ENCODE measurements around the gene RBM17.
"Not testable (repeated sequence)": the region's sequence is repeated elsewhere in the genome, so short reads cannot be mapped to it uniquely, and the experiment has no call there.

RBM17 gene

GRCh38 chr10:6100370-6100769, 11.5 kb downstream of the RBM17 start:
- DNase-seq (ENCODE audit: insufficient read length, low spot score) (no peak), FAIRE-seq (no peak)
- TF ChIP-seq POU2F2 (IDR thresholded peaks at IDR 0.05; ENCODE audit: low read depth, low read length): no peak

- DNase-seq (ENCODE audit: insufficient read length, low spot score) (no peak), FAIRE-seq (peak; percentile 72)
Observed at GRCh38 chr10:6101181-6101580, 12.3 kb downstream of the RBM17 start.

GRCh38 chr10:6102128-6102527, 13.3 kb downstream of the RBM17 start:
- FAIRE-seq (peak; percentile 35), DNase-seq (ENCODE audit: insufficient read length, low spot score) (no peak)
- TF ChIP-seq SPI1 (IDR thresholded peaks at IDR 0.05; ENCODE audit: low read depth, low read length): no peak
- no peak for TF ChIP-seq POLR2A (IDR thresholded peaks at IDR 0.05; ENCODE audit: low read depth, low read length)
- TF ChIP-seq POU2F2 (IDR thresholded peaks at IDR 0.05; ENCODE audit: low read depth, low read length): no peak
- no peak for TF ChIP-seq TAF1 (IDR thresholded peaks at IDR 0.05; ENCODE audit: low read depth, low read length)

More at GRCh38 chr10:6101181-6101580, 12.3 kb downstream of the RBM17 start:
- TF ChIP-seq SPI1 (IDR thresholded peaks at IDR 0.05; ENCODE audit: low read depth, low read length) (no peak), POLR2AphosphoS5 (IDR thresholded peaks at IDR 0.05; ENCODE audit: low read depth, low read length) (no peak), TAF1 (IDR thresholded peaks at IDR 0.05; ENCODE audit: low read depth, low read length) (no peak), POU2F2 (IDR thresholded peaks at IDR 0.05; ENCODE audit: low read depth, low read length) (peak; percentile 75), PAX5 (IDR thresholded peaks at IDR 0.05; ENCODE audit: insufficient read depth, low read length, severe bottlenecking) (no peak), POLR2A (IDR thresholded peaks at IDR 0.05; ENCODE audit: low read depth, low read length) (peak; percentile 32; the same call in 1 of the 2 replicates)

- DNase-seq (ENCODE audit: insufficient read length, low spot score): no peak
- TF ChIP-seq POLR2A (IDR thresholded peaks at IDR 0.05; ENCODE audit: low read depth, low read length) (no peak), POU2F2 (IDR thresholded peaks at IDR 0.05; ENCODE audit: low read depth, low read length) (no peak), TAF1 (IDR thresholded peaks at IDR 0.05; ENCODE audit: low read depth, low read length) (no peak), POLR2AphosphoS5 (IDR thresholded peaks at IDR 0.05; ENCODE audit: low read depth, low read length) (no peak), SPI1 (IDR thresholded peaks at IDR 0.05; ENCODE audit: low read depth, low read length) (no peak), PAX5 (IDR thresholded peaks at IDR 0.05; ENCODE audit: insufficient read depth, low read length, severe bottlenecking) (no peak)
- peak; percentile 52 for FAIRE-seq
Observed at GRCh38 chr10:6103591-6103990, 14.8 kb downstream of the RBM17 start.

- not testable (repeated sequence) for FAIRE-seq; DNase-seq (ENCODE audit: insufficient read length, low spot score)
Observed at GRCh38 chr10:6107616-6108015, 18.8 kb downstream of the RBM17 start.

GRCh38 chr10:6108072-6108471, 19.2 kb downstream of the RBM17 start:
- TF ChIP-seq POU2F2 (IDR thresholded peaks at IDR 0.05; ENCODE audit: low read depth, low read length): no peak
- no peak for TF ChIP-seq PAX5 (IDR thresholded peaks at IDR 0.05; ENCODE audit: insufficient read depth, low read length, severe bottlenecking)
- TF ChIP-seq SPI1 (IDR thresholded peaks at IDR 0.05; ENCODE audit: low read depth, low read length): no peak
- no peak for TF ChIP-seq POLR2AphosphoS5 (IDR thresholded peaks at IDR 0.05; ENCODE audit: low read depth, low read length)
- no peak for TF ChIP-seq POLR2A (IDR thresholded peaks at IDR 0.05; ENCODE audit: low read depth, low read length)
- TF ChIP-seq TAF1 (IDR thresholded peaks at IDR 0.05; ENCODE audit: low read depth, low read length): no peak
- FAIRE-seq: no peak
- no peak for DNase-seq (ENCODE audit: insufficient read length, low spot score)

GRCh38 chr10:6108631-6109443, 20.0 kb downstream of the RBM17 start:
- TF ChIP-seq POU2F2 (IDR thresholded peaks at IDR 0.05; ENCODE audit: low read depth, low read length): no peak
- TF ChIP-seq POLR2AphosphoS5 (IDR thresholded peaks at IDR 0.05; ENCODE audit: low read depth, low read length): no peak
- no peak for TF ChIP-seq TAF1 (IDR thresholded peaks at IDR 0.05; ENCODE audit: low read depth, low read length)
- TF ChIP-seq PAX5 (IDR thresholded peaks at IDR 0.05; ENCODE audit: insufficient read depth, low read length, severe bottlenecking): no peak
- no peak for TF ChIP-seq SPI1 (IDR thresholded peaks at IDR 0.05; ENCODE audit: low read depth, low read length)
- no peak for TF ChIP-seq POLR2A (IDR thresholded peaks at IDR 0.05; ENCODE audit: low read depth, low read length)
- DNase-seq (ENCODE audit: insufficient read length, low spot score) (no peak), FAIRE-seq (peak; percentile 90)

GRCh38 chr10:6109444-6109775, 20.6 kb downstream of the RBM17 start:
- TF ChIP-seq SPI1 (IDR thresholded peaks at IDR 0.05; ENCODE audit: low read depth, low read length): no peak
- TF ChIP-seq POU2F2 (IDR thresholded peaks at IDR 0.05; ENCODE audit: low read depth, low read length): no peak
- no peak for TF ChIP-seq TAF1 (IDR thresholded peaks at IDR 0.05; ENCODE audit: low read depth, low read length)
- no peak for TF ChIP-seq PAX5 (IDR thresholded peaks at IDR 0.05; ENCODE audit: insufficient read depth, low read length, severe bottlenecking)
- no peak for TF ChIP-seq POLR2A (IDR thresholded peaks at IDR 0.05; ENCODE audit: low read depth, low read length)
- TF ChIP-seq POLR2AphosphoS5 (IDR thresholded peaks at IDR 0.05; ENCODE audit: low read depth, low read length): no peak
- no peak for FAIRE-seq
- DNase-seq (ENCODE audit: insufficient read length, low spot score): no peak

GRCh38 chr10:6110136-6110535, 21.3 kb downstream of the RBM17 start:
- DNase-seq (ENCODE audit: insufficient read length, low spot score): no peak
- TF ChIP-seq POLR2AphosphoS5 (IDR thresholded peaks at IDR 0.05; ENCODE audit: low read depth, low read length) (no peak), POLR2A (IDR thresholded peaks at IDR 0.05; ENCODE audit: low read depth, low read length) (no peak), POU2F2 (IDR thresholded peaks at IDR 0.05; ENCODE audit: low read depth, low read length) (no peak), SPI1 (IDR thresholded peaks at IDR 0.05; ENCODE audit: low read depth, low read length) (no peak), TAF1 (IDR thresholded peaks at IDR 0.05; ENCODE audit: low read depth, low read length) (no peak), PAX5 (IDR thresholded peaks at IDR 0.05; ENCODE audit: insufficient read depth, low read length, severe bottlenecking) (no peak)
- FAIRE-seq: no peak

GRCh38 chr10:6112893-6113292, 24.1 kb downstream of the RBM17 start:
- DNase-seq (ENCODE audit: insufficient read length, low spot score) (no peak), FAIRE-seq (no peak)
- TF ChIP-seq POLR2A (IDR thresholded peaks at IDR 0.05; ENCODE audit: low read depth, low read length) (no peak), POU2F2 (IDR thresholded peaks at IDR 0.05; ENCODE audit: low read depth, low read length) (no peak), PAX5 (IDR thresholded peaks at IDR 0.05; ENCODE audit: insufficient read depth, low read length, severe bottlenecking) (no peak), POLR2AphosphoS5 (IDR thresholded peaks at IDR 0.05; ENCODE audit: low read depth, low read length) (no peak), SPI1 (IDR thresholded peaks at IDR 0.05; ENCODE audit: low read depth, low read length) (no peak), TAF1 (IDR thresholded peaks at IDR 0.05; ENCODE audit: low read depth, low read length) (no peak)

Data from GM12891 (cell line).